GM19468 (cell line): ENCODE measurements around the gene TMEM238.
A peak's percentile ranks its signal among the peaks of the same experiment; 100 is the strongest.
"Not testable (repeated sequence)": the region's sequence is repeated elsewhere in the genome, so short reads cannot be mapped to it uniquely, and the experiment has no call there.

ENCODE experiments used
- ATAC-seq: cut with Tn5 transposase; IDR thresholded peaks from one replicate; pipeline ENCODE4 v1.9.1; 2021; ENCODE audit warnings: mild to moderate bottlenecking, moderate library complexity, moderate number of reproducible peaks; ENCODE audit not compliant: unreplicated experiment; ENCODE audit errors: extremely low read depth

Gene TMEM238

GRCh38 chr19:55384131-55384919 lies at the start of gene TMEM238:
TMEM238 (minus strand) TSS chr19:55384292; CDS start chr19:55384259, 33 bp downstream.
- no peak for ATAC-seq

DNA sequence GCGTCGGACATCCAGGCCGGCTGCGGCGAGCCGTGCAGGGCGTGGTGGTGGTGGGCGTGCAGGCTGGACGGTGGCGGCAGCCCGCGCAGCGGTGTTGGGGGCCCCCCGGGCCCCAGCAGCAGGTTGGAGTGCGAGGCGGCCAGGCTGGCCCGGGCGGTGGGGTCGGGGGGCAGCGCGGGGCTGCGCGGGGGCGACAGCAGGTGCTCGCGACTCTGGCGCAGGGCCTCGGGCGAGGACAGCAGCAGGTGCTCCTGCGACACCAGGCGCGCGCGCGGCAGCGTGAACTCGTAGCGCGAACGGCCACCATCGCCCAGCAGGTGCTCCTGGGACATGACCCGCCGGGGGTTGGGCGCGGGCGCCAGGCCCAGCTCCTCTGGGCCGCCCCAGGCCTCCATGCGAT lies 49.2 kb upstream of the TMEM238 start:
- no peak for ATAC-seq

GRCh38 chr19:55432241-55432959 lies 48.3 kb upstream of the TMEM238 start:
- ATAC-seq: no peak

- no peak for ATAC-seq
These were observed 47.1 kb upstream of the TMEM238 start for GRCh38 chr19:55431183-55431582.

GRCh38 chr19:55426042-55426441 lies 42.0 kb upstream of the TMEM238 start:
- no peak for ATAC-seq

DNA sequence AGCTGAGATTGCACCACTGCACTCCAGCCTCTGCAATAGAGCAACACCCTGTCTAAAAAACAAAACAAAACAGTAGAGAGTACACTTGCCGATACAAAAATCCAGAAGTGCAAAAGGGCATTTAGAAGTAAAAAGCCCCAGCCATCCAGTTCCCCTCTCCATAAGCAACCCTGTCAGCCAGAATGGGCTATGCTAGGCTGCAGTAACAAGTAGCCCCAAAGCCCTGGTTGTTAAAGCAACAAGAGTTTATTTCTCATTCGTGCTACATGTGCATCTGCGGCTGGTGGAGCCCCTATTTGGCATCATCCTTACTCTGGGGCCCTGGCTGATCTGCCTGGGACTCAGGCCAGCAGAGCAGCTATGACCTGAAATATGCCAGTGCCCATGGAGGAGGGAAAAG lies 40.4 kb upstream of the TMEM238 start:
- no peak for ATAC-seq

GRCh38 chr19:55423225-55424005 lies 39.3 kb upstream of the TMEM238 start:
- ATAC-seq: no peak

GRCh38 chr19:55421281-55421680 lies 37.2 kb upstream of the TMEM238 start:
- not testable (repeated sequence) for ATAC-seq

- ATAC-seq: no peak
These were observed 35.6 kb upstream of the TMEM238 start for GRCh38 chr19:55419624-55420236.

DNA sequence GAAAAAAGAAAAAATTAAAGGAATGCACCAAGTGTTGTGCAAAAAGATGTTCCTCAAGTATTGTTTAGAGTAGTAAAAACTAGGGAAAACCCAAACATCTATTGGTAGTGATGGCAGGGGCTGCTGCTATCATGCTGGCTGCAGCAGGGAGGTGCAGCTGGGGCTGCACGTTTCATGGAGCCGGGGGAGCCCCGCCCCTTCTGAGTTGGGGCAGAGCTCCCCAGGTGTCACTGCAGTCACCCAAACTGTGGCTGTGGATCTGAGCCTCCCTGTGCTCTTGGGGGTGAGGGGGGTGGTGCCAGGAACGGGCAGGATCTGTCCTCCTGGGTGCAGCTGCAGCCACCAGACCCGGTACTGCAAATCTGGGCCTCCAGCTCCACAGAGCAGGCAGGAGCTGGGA lies 35.0 kb upstream of the TMEM238 start:
- ATAC-seq: no peak

GRCh38 chr19:55418185-55418584 lies 34.1 kb upstream of the TMEM238 start:
- ATAC-seq: no peak

DNA sequence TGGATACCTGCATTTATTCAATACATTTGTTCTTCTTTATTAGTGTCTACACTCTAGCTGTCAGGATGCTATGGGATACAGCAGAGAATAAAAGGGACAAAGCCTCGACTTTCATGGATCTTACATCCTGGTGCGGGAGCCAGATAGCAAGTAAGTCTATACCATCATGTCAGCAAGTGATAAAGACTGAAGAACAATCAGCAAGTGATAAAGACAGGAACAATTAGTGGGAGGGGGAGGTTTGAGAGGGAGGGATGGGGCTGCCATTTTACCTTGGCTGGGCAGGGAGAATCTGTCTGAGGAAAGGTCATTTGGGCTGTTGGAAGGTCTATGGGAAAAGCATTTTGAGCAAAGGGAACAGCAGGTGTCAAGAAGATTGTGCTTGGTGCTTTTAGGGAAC lies 26.1 kb upstream of the TMEM238 start:
- ATAC-seq: no peak

GRCh38 chr19:55409179-55409578 lies 25.1 kb upstream of the TMEM238 start:
- ATAC-seq: not testable (repeated sequence)

DNA sequence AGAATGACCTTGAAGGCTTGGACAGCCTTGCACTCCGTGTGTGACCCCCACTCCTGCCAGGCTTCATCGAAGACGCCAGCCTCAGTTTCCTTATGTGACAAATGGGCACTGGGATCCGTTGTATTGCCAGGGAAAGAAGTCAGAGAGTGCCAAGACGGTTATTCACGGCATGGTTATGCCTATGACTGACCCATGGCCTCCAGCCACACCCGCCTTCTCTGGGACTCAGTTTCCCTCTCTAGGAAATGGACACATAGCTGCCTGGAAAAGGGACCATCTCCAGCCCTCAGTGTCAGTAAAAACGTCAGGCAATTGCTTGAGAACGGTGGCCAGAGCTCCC lies 24.4 kb upstream of the TMEM238 start:
- ATAC-seq: no peak

GRCh38 chr19:55407800-55408532 lies 23.9 kb upstream of the TMEM238 start:
- peak; percentile 70 for ATAC-seq

- peak; percentile 75 for ATAC-seq
These were observed 23.4 kb upstream of the TMEM238 start, which contains the start of gene UBE2S for GRCh38 chr19:55407550-55407799. UBE2S (minus strand) TSS chr19:55407788; CDS start chr19:55407589, 199 bp downstream.

GRCh38 chr19:55406826-55407549 lies 22.9 kb upstream of the TMEM238 start:
- ATAC-seq: no peak

DNA sequence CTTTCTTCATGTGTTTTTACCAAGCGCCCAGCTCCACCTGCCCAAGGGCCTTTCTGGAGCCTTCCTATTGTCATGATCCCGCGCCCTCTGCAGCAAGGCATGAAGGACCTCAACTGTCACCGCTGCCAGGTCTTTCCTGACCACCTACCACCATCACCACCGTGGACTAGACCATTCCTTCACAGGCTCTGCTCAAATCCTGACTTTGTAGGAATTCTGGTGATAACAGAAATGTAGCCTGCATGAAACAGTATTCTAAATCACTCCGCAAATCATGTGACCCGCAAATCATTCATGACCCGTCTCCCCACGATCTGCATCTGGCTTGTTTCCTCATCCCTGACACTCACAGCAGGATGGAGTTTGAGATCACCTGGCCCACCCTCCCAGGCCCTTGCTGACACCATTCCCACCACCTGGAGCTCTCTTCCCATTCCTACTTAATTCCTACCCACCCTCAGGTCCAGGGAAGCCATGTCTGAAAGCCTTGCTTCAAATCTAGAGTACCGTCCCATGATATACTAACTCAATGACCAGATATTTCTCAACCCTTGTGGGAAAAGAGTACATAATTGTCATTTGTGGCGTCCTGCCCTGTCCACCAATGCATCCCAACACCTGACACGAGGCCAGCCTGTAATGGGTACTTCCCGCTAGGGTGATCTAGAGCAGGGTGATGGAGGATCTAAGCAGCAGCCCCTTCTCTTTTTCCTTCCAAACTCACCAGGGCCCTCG lies 22.2 kb upstream of the TMEM238 start:
- no peak for ATAC-seq

- no peak for ATAC-seq
These were observed 21.5 kb upstream of the TMEM238 start for GRCh38 chr19:55405638-55406037.
